HG03432 (cell line): ENCODE results near the gene MC4R.

ENCODE experiments used
- ATAC-seq: cut with Tn5 transposase; IDR thresholded peaks from one replicate; pipeline ENCODE4 v1.9.1; 2021; ENCODE audit warnings: mild to moderate bottlenecking, moderate library complexity; ENCODE audit not compliant: unreplicated experiment

MC4R gene

GRCh38 chr18:60329131-60329530 lies 43.4 kb downstream of the MC4R start:
- ATAC-seq, result no peak

GRCh38 chr18:60327880-60328279 lies 44.7 kb downstream of the MC4R start:
- ATAC-seq, result no peak

DNA sequence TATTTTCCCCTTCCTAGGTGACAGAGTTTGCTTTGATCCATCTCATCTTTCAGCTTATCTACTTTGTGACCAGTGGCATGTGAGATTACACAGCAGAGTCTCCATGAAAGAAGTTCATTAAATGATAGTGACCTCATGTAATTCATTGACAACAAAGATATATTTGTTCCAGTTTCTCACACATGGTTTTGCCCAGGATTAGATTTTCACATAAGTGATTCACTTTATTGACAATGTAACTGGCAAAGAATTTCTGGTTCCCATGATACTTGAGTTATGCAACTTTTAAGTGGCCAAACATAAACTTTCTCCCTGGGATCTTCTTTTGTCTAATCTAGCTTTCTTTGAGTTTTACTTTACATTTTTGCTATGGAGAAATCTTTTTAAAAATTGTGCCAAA lies 50.0 kb downstream of the MC4R start:
- ATAC-seq, result no peak
